22Rv1 (cell line): Measurements from ENCODE around the gene DNASE1L2.

Source experiments
- H3K27ac ChIP-seq: fragments of 450-650 bp; 2 replicates; pipeline ENCODE4 v1.5.1; 2017
- ZFX ChIP-seq: fragments of 450-650 bp; IDR thresholded peaks from 2 replicates; pipeline ENCODE4 v1.6.1; 2017; ENCODE audit warnings: antibody characterized with exemption, borderline replicate concordance
- TF ChIP-seq, protein P1 (sequence below): fragments of 450-650 bp; IDR thresholded peaks from 2 replicates; pipeline ENCODE4 v1.5.1; 2017; ENCODE audit warnings: mild to moderate bottlenecking

DNASE1L2 gene

DNA sequence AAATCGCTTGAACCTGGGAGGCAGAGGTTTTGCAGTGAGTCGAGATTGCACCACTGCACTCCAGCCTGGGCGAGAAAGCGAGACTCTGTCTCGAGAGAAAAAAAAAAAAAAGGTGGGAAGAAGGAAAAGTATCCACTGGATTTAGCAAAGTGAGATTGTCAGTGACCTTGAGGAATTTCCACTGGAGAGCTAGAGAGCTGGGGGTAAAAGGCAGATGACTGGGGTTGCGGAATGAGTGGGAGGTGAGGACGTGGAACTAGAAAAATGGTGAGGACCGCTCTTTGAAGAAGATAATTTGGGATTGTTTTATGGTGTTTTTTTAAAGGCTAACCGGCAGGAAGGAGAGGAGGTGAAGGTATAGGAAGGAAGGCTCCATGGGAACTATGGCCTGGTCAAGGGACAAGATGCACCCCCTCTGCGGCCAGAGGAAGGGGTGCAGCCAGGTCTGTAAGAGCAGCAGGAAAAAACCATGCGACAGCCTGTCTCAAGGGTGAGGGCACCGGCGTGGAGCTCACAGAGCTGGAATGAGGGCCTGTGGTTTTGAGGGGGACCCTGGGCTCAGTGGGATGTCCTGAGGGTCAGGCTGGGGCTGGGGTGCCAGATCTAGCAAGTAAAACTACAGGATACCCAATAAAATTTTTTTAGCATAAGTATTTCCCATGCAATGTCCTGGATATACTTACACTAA lies 31.7 kb upstream of the DNASE1L2 start:
- H3K27ac ChIP-seq, result peak overlapping the region; percentile 85
- TF ChIP-seq, protein P1, sequence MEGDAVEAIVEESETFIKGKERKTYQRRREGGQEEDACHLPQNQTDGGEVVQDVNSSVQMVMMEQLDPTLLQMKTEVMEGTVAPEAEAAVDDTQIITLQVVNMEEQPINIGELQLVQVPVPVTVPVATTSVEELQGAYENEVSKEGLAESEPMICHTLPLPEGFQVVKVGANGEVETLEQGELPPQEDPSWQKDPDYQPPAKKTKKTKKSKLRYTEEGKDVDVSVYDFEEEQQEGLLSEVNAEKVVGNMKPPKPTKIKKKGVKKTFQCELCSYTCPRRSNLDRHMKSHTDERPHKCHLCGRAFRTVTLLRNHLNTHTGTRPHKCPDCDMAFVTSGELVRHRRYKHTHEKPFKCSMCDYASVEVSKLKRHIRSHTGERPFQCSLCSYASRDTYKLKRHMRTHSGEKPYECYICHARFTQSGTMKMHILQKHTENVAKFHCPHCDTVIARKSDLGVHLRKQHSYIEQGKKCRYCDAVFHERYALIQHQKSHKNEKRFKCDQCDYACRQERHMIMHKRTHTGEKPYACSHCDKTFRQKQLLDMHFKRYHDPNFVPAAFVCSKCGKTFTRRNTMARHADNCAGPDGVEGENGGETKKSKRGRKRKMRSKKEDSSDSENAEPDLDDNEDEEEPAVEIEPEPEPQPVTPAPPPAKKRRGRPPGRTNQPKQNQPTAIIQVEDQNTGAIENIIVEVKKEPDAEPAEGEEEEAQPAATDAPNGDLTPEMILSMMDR, result no peak
- no peak for TF ChIP-seq ZFX

DNA sequence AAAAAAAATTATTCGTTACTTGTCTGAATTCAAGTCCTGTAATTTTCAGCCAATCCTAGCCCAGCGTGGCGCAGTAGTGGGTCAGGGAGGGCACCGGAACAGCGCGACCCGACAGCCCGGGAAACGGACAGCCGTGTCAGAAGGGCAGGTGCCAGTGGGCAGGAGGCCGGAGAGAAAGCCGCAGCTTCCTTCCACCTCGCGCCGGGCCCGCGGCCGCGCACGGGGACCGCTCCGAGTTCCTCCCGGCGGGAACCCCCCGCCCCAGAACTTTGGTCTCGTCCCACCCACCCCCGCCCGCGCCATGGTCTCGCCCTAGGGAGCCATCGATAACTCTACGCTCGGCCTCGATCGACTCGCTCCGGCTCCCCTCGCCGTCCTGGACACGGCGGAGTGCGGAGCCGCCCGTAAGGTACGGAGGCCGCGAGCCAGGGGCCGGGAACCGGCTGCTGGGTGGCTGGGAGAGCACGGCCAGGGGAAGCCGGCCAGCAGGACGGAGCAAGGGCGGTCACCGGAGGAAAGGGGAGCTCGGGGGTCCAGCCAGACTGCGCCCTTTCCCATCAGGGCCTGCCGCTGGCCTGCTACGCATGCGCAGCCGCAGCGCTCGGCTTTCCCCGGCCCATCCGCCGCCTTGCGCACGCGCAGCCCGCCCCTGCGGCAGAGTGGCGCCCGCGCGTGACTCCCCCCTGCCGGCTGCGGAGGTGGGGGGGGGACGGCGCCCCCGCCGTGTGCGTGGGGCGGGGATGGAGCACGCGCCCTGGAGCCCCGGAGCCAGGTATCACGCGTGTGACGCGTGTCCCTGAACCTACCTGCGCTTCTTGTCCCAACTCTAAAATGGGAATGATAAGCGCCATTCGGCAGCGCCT lies 30.9 kb upstream of the DNASE1L2 start, which contains the start of gene MLST8:
MLST8 (plus strand) TSS at position 351 of the 863 bp plus-strand sequence. CDS start 632 bp downstream, outside the sequence.
- H3K27ac ChIP-seq, result peak within 1 kb of the TSS; percentile 85
- TF ChIP-seq, protein P1, result 0 out of 2 replicates have a peak, but pooled peaks have one; percentile 22
- TF ChIP-seq ZFX, result no peak

DNA sequence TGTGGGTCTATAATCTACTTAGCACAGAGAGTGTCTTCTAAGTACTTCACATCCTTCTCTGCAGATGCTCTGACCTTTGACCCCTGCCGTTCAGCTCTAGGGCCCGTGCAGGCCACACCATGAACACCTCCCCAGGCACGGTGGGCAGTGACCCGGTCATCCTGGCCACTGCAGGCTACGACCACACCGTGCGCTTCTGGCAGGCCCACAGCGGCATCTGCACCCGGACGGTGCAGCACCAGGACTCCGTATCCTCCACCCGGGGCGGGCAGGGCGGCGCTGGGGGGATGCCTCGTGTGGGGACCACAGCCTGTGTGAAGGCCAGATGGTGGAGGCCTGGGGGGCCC lies 30.3 kb upstream of the DNASE1L2 start:
- no peak for TF ChIP-seq ZFX
- TF ChIP-seq, protein P1, result no peak
- peak overlapping the region; percentile 85 for H3K27ac ChIP-seq

DNA sequence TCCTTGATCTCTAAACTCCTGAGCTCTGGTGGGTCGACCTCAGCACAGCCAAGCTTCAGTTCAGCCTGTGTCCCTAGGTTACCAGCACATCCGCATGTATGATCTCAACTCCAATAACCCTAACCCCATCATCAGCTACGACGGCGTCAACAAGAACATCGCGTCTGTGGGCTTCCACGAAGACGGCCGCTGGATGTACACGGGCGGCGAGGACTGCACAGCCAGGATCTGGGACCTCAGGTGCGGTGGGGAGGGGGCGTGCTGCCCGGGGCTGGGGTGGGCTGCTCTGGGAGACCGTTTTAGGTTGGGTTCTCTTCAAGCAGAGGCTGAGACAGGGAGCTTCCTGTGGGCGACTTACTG lies 29.8 kb upstream of the DNASE1L2 start:
- peak overlapping the region; percentile 85 for H3K27ac ChIP-seq
- no peak for TF ChIP-seq ZFX
- TF ChIP-seq, protein P1, result no peak

DNA sequence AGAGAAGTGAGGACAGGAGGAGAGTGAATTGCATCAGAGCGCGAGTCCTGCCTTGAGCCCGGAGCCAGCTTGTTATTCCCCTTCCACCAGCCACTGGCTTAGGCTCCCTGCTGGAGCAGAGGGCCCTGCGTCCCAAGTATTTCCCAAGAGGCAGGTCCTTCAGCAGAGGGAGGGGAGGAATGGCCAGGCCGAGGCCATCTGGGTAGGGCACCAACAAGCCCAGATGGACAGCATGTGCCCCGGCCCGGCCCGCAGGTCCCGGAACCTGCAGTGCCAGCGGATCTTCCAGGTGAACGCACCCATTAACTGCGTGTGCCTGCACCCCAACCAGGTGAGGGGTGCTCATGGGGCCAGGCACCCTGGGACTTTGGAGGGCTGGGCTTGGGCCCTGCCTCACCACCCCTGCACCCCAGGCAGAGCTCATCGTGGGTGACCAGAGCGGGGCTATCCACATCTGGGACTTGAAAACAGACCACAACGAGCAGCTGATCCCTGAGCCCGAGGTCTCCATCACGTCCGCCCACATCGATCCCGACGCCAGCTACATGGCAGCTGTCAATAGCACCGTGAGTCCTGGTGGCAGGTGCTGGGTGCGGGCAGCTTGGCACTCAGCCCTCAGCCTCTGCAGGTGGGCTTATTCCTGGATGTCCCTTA lies 29.3 kb upstream of the DNASE1L2 start:
- H3K27ac ChIP-seq, result peak overlapping the region; percentile 85
- TF ChIP-seq ZFX, result no peak
- TF ChIP-seq, protein P1, result no peak

DNA sequence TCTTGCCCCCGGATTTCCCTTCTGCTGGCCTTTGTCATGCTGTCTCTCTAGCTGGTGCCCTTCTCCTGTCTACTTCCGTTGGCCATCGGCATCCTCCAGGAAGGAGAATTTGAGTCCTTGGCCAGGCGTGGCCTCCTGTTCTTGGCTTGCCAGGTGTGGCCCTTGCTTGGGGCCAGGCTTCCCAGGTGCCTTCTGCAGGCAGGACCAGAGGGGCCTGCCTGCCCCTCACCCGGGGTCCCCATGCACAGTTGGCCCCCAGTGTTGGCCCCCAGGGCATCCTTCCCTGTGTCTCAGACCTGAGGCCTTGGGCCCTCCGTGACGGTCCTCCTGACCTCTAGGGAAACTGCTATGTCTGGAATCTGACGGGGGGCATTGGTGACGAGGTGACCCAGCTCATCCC lies 28.4 kb upstream of the DNASE1L2 start:
- peak overlapping the region; percentile 85; the same call in 1 of the 2 replicates for H3K27ac ChIP-seq
- TF ChIP-seq ZFX, result no peak
- TF ChIP-seq, protein P1, result no peak
